DOHH2 (cell line): ENCODE measurements around the gene CSGALNACT2.

ENCODE experiments used
- H3F3A ChIP-seq: fragments of 200-600 bp; sonication (generic), shearing (Covaris generic); 2 replicates; pipeline ENCODE4 v1.6.0; 2016; ENCODE audit warnings: antibody characterized with exemption, mild to moderate bottlenecking; ENCODE audit not compliant: control insufficient read depth, insufficient read depth
- H3K27ac ChIP-seq: fragments of 200-600 bp; sonication (generic); 2 replicates; pipeline ENCODE4 v1.5.1; 2014; ENCODE audit warnings: low read depth, mild to moderate bottlenecking, low read length, moderate library complexity
- H3K27me3 ChIP-seq: fragments of 200-600 bp; sonication (generic); 2 replicates; pipeline ENCODE4 v1.6.1; 2014; ENCODE audit warnings: mild to moderate bottlenecking, low read length, mixed read lengths; ENCODE audit not compliant: control insufficient read depth
- H3K36me3 ChIP-seq: fragments of 200-600 bp; sonication (generic); 2 replicates; pipeline ENCODE4 v1.6.1; 2014; ENCODE audit warnings: mild to moderate bottlenecking, low read length, moderate library complexity, mixed read lengths; ENCODE audit not compliant: control insufficient read depth
- H3K4me1 ChIP-seq: fragments of 200-600 bp; sonication (generic); 2 replicates; pipeline ENCODE4 v1.6.1; 2014; ENCODE audit warnings: mild to moderate bottlenecking, low read length, mixed read lengths; ENCODE audit not compliant: control insufficient read depth
- H3K4me2 ChIP-seq: fragments of 200-600 bp; sonication (generic); 2 replicates; pipeline ENCODE4 v1.6.0; 2014; ENCODE audit warnings: mild to moderate bottlenecking, low read length, moderate library complexity
- H3K4me3 ChIP-seq: fragments of 200-600 bp; sonication (generic); 2 replicates; pipeline ENCODE4 v1.5.1; 2014; ENCODE audit warnings: mild to moderate bottlenecking, low read length, mixed read lengths
- H3K79me2 ChIP-seq: fragments of 200-600 bp; sonication (generic); 2 replicates; pipeline ENCODE4 v1.6.1; 2014; ENCODE audit warnings: mild to moderate bottlenecking, low read length, mixed read lengths; ENCODE audit not compliant: control insufficient read depth
- H3K9me2 ChIP-seq: fragments of 200-600 bp; sonication (generic); replicated peaks from 2 replicates; pipeline ENCODE4 v1.6.1; 2014; ENCODE audit warnings: mild to moderate bottlenecking, low read length, mixed read lengths; ENCODE audit not compliant: control insufficient read depth
- H3K9me3 ChIP-seq: fragments of 200-600 bp; sonication (generic); 2 replicates; pipeline ENCODE4 v1.6.1; 2014; ENCODE audit warnings: antibody characterized with exemption, low read length, mixed read lengths; ENCODE audit not compliant: control insufficient read depth, insufficient read depth
- H4K20me1 ChIP-seq: fragments of 200-600 bp; sonication (generic); 2 replicates; pipeline ENCODE4 v1.6.0; 2014; ENCODE audit warnings: low read depth, mild to moderate bottlenecking, antibody characterized with exemption, low read length, moderate library complexity; ENCODE audit not compliant: control insufficient read depth, insufficient read depth
- CTCF ChIP-seq: fragments of 200-600 bp; sonication (generic); IDR thresholded peaks from one replicate; pipeline ENCODE4 v1.5.1; 2014; ENCODE audit warnings: antibody characterized with exemption, mild to moderate bottlenecking, low read depth, low read length; ENCODE audit not compliant: poor library complexity, severe bottlenecking
- EZH2phosphoT487 ChIP-seq: fragments of 200-600 bp; sonication (generic); IDR thresholded peaks from 2 replicates; pipeline ENCODE4 v1.6.1; 2017; ENCODE audit warnings: borderline replicate concordance, mild to moderate bottlenecking, antibody characterized with exemption, low read length, moderate library complexity, mixed read lengths

CSGALNACT2 gene

GRCh38 chr10:43192884-43193283 is 54.6 kb downstream of the CSGALNACT2 start:
- TF ChIP-seq CTCF (no peak), EZH2phosphoT487 (no peak)
- Histone ChIP-seq H4K20me1 (no peaks in the 10 kb centered on the region), H3K27ac (no peak overlapping the region), H3K9me3 (no peaks in the 10 kb centered on the region), H3K9me2 (no peaks in the 10 kb centered on the region), H3K27me3 (no peaks in the 10 kb centered on the region), H3K4me3 (no peak overlapping the region), H3K4me2 (no peak overlapping the region), H3K4me1 (no peaks in the 10 kb centered on the region), H3K36me3 (no peaks in the 10 kb centered on the region), H3K79me2 (no peaks in the 10 kb centered on the region), H3F3A (0 out of 2 replicates have a peak, but pooled peaks cover 2% of the 10 kb centered on the region)

GRCh38 chr10:43193496-43194080 is 55.3 kb downstream of the CSGALNACT2 start:
- Histone ChIP-seq H3K36me3 (no peaks in the 10 kb centered on the region), H3K79me2 (no peaks in the 10 kb centered on the region), H3K9me3 (no peaks in the 10 kb centered on the region), H3K9me2 (no peaks in the 10 kb centered on the region), H3K27me3 (no peaks in the 10 kb centered on the region), H3K27ac (no peak overlapping the region), H3F3A (0 out of 2 replicates have a peak, but pooled peaks cover 1% of the 10 kb centered on the region), H3K4me3 (no peak overlapping the region), H3K4me1 (no peaks in the 10 kb centered on the region), H3K4me2 (no peak overlapping the region), H4K20me1 (no peaks in the 10 kb centered on the region)
- TF ChIP-seq EZH2phosphoT487 (no peak), CTCF (no peak)

- Histone ChIP-seq H3K36me3 (no peaks in the 10 kb centered on the region), H3K27ac (no peak overlapping the region), H3K9me3 (no peaks in the 10 kb centered on the region), H3K4me2 (no peak overlapping the region), H3F3A (no peaks in the 10 kb centered on the region), H3K79me2 (no peaks in the 10 kb centered on the region), H3K4me1 (no peaks in the 10 kb centered on the region), H3K27me3 (no peaks in the 10 kb centered on the region), H3K9me2 (no peaks in the 10 kb centered on the region), H3K4me3 (no peak overlapping the region), H4K20me1 (no peaks in the 10 kb centered on the region)
- TF ChIP-seq EZH2phosphoT487 (no peak), CTCF (no peak)
These were observed 56.0 kb downstream of the CSGALNACT2 start for GRCh38 chr10:43194266-43194665.
